ENCODE measurements around the gene ARHGAP18. TPM values are rescaled to one million over a fixed set of nuclear protein-coding genes. Genes with fewer than 3 reads are reported as not detected.
A peak's percentile ranks its signal among the peaks of the same experiment; 100 is the strongest.

The ARHGAP18 gene
- polyA plus RNA-seq, 1 of the 3 experiments (the other 2 are of a cell fraction): 25.0 TPM

GRCh38 chr6:129683601-129684322 is 26.2 kb downstream of the ARHGAP18 start:
- no peaks in the 10 kb centered on the region for H3K9me2 ChIP-seq
- no peak overlapping the region for H2AFZ ChIP-seq (ENCODE audit: low read depth)
- no peaks in the 10 kb centered on the region for H4K20me1 ChIP-seq (ENCODE audit: insufficient read depth)
- H3K9ac ChIP-seq: peak overlapping the region; percentile 61
- CTCF ChIA-PET: interaction anchor here (1.3 kb wide), 1 partner anchor 12 kb away, joined by 3 read pairs; no protein-coding TSS in a partner anchor
- peak overlapping the region in 1 of 2 experiments; percentile 22; a peak in 1 of 4 replicates for H3K4me3 ChIP-seq (ENCODE audit: low read depth in 2 of 2, low read length in 1 of 2)
- WGBS (ENCODE audit: low lambda C conversion rate): 19% methylated on average over 9 of the region's 9 CpGs
- H3K27ac ChIP-seq (ENCODE audit: low read depth in 2 of 2, low read length in 1 of 2): peak overlapping the region; percentile 89 to 99; a peak in 3 of 4 replicates
- H3K4me1 ChIP-seq (ENCODE audit: control insufficient read depth in 1 of 2, insufficient read depth in 2 of 2, low read depth in 1 of 2, low read length in 1 of 2): peaks cover 0 to 77% of the 10 kb centered on the region in 2 experiments
- peak; percentile 11 for DNase-seq
- H3F3A ChIP-seq (replicated peaks; ENCODE audit: insufficient read depth): peaks cover 72% of the 10 kb centered on the region
- H3K27me3 ChIP-seq (ENCODE audit: insufficient read depth): no peaks in the 10 kb centered on the region
- POLR2A ChIA-PET: no interaction called here
- no peaks in the 10 kb centered on the region for H3K9me3 ChIP-seq
- H3K4me2 ChIP-seq: peak overlapping the region; percentile 81
- peaks cover 0 to 25% of the 10 kb centered on the region in 2 experiments for H3K36me3 ChIP-seq (replicated peaks in 1 of 2; ENCODE audit: control insufficient read depth in 1 of 2, insufficient read depth in 2 of 2, low read length in 1 of 2)
- H3K79me2 ChIP-seq (ENCODE audit: insufficient read depth): peaks cover 91% of the 10 kb centered on the region
- TF ChIP-seq TAF1 (IDR thresholded peaks at IDR 0.05; ENCODE audit: borderline replicate concordance, low read depth, low read length): peak; percentile 66; the same call in 1 of the 2 replicates
- TF ChIP-seq FOSL2 (IDR thresholded peaks at IDR 0.05; ENCODE audit: borderline replicate concordance, low read depth): peak; percentile 97
- no peak for TF ChIP-seq IRF3 (IDR thresholded peaks at IDR 0.05; ENCODE audit: low read depth, low read length)
- peak; percentile 51 for TF ChIP-seq GABPA (IDR thresholded peaks at IDR 0.05; ENCODE audit: low read depth)
- no peak for TF ChIP-seq CHD2 (IDR thresholded peaks at IDR 0.05; ENCODE audit: low read length, partially characterized antibody)
- TF ChIP-seq RXRA (IDR thresholded peaks at IDR 0.05; ENCODE audit: borderline replicate concordance, low read depth): peak; percentile 90; the same call in 1 of the 2 replicates
- TF ChIP-seq RAD21 (IDR thresholded peaks at IDR 0.05; ENCODE audit: low read length): no peak
- peak; percentile 98 for TF ChIP-seq JUND (IDR thresholded peaks at IDR 0.05)
- peak; percentile 83 for TF ChIP-seq ZBTB33 (IDR thresholded peaks at IDR 0.05; ENCODE audit: borderline replicate concordance, low read depth)
- no peak for TF ChIP-seq EZH2phosphoT487 (IDR thresholded peaks at IDR 0.05; ENCODE audit: borderline replicate concordance, low read depth)
- TF ChIP-seq TEAD4 (IDR thresholded peaks at IDR 0.05; ENCODE audit: borderline replicate concordance, insufficient read depth): peak; percentile 95
- no peak for TF ChIP-seq NRF1 (IDR thresholded peaks at IDR 0.05; ENCODE audit: low read depth, low read length)
- TF ChIP-seq MAX (IDR thresholded peaks at IDR 0.05; ENCODE audit: low read depth): peak; percentile 90
- TF ChIP-seq POLR2AphosphoS5 (IDR thresholded peaks at IDR 0.05; ENCODE audit: low read depth, low read length): peak; percentile 86
- TF ChIP-seq RFX5 (IDR thresholded peaks at IDR 0.05; ENCODE audit: low read length): no peak
- no peak for TF ChIP-seq RCOR1 (IDR thresholded peaks at IDR 0.05; ENCODE audit: low read length)
- peak; percentile 99 for TF ChIP-seq SIN3A (IDR thresholded peaks at IDR 0.05; ENCODE audit: borderline replicate concordance, low read depth, low read length)
- peak; percentile 76 to 100 for TF ChIP-seq EP300 (IDR thresholded peaks at IDR 0.05; ENCODE audit: borderline replicate concordance in 1 of 2, low read depth in 1 of 2, low read length in 1 of 2)
- no peak for TF ChIP-seq MXI1 (IDR thresholded peaks at IDR 0.05; ENCODE audit: low read depth, low read length)
- peak; percentile 26; the same call in 1 of the 2 replicates for TF ChIP-seq YY1 (IDR thresholded peaks at IDR 0.05; ENCODE audit: low read depth)
- TF ChIP-seq PBX3 (IDR thresholded peaks at IDR 0.05): peak; percentile 98
- TF ChIP-seq NFIC (IDR thresholded peaks at IDR 0.05; ENCODE audit: borderline replicate concordance): peak; percentile 93; the same call in 1 of the 2 replicates
- TF ChIP-seq GATA2 (CRISPR knock-in tag; IDR thresholded peaks at IDR 0.05): no peak
- peak; percentile 58; the same call in 1 of the 2 replicates for TF ChIP-seq ELF1 (IDR thresholded peaks at IDR 0.05)
- TF ChIP-seq USF1 (IDR thresholded peaks at IDR 0.05; ENCODE audit: borderline replicate concordance, low read depth): no peak
- TF ChIP-seq FOXM1 (IDR thresholded peaks at IDR 0.05; ENCODE audit: low read depth): peak; percentile 90
- TF ChIP-seq CTCF (IDR thresholded peaks at IDR 0.05): no peak

Data from SK-N-SH (cell line).